Measurements from ENCODE around the gene SSTR5.

GRCh38 chr16:1044460-1045309 lies 27.9 kb upstream of the SSTR5 start:
- TF ChIP-seq CTCF (conservative IDR thresholded peaks at IDR 0.05) (no peak), EZH2 (IDR thresholded peaks at IDR 0.05; ENCODE audit: low read depth) (no peak)
